A549 treated with AZD9567 at 1 μM for 4 hours (cell line): ENCODE data around the gene TTLL13. TPM values are rescaled to one million over a fixed set of nuclear protein-coding genes. Genes with fewer than 3 reads are reported as not detected.

Experiments
- total RNA-seq: library from RNA; stranded (reverse); fragments of 200-300 nt; extraction: Qiagen RNA extraction; gene quantifications from 5 replicates; pipeline ENCODE4 v1.2.3, GENCODE V29; 2022; ENCODE audit not compliant: insufficient read depth

The TTLL13 gene, protein sequence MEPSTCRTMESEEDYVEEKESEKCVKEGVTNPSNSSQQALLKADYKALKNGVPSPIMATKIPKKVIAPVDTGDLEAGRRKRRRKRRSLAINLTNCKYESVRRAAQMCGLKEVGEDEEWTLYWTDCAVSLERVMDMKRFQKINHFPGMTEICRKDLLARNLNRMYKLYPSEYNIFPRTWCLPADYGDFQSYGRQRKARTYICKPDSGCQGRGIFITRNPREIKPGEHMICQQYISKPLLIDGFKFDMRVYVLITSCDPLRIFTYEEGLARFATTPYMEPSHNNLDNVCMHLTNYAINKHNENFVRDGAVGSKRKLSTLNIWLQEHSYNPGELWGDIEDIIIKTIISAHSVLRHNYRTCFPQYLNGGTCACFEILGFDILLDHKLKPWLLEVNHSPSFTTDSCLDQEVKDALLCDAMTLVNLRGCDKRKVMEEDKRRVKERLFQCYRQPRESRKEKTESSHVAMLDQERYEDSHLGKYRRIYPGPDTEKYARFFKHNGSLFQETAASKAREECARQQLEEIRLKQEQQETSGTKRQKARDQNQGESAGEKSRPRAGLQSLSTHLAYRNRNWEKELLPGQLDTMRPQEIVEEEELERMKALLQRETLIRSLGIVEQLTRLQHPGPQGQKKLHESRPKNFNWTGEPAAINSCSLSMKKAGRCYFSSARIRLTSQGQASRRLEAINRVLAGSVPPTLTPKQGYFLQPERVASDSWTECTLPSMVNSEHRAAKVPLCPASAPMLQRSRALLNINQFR
- 0.10 to 0.26 TPM (median 0.15 TPM) in 4 of 5 replicates, not detected in the other for total RNA-seq

GRCh38 chr15:90249203-90249863 is at the start of gene TTLL13:
Gene TTLL13, plus strand, starts transcription at chr15:90249556. Its CDS starts 1,075 bp downstream, at chr15:90250631.

DNA sequence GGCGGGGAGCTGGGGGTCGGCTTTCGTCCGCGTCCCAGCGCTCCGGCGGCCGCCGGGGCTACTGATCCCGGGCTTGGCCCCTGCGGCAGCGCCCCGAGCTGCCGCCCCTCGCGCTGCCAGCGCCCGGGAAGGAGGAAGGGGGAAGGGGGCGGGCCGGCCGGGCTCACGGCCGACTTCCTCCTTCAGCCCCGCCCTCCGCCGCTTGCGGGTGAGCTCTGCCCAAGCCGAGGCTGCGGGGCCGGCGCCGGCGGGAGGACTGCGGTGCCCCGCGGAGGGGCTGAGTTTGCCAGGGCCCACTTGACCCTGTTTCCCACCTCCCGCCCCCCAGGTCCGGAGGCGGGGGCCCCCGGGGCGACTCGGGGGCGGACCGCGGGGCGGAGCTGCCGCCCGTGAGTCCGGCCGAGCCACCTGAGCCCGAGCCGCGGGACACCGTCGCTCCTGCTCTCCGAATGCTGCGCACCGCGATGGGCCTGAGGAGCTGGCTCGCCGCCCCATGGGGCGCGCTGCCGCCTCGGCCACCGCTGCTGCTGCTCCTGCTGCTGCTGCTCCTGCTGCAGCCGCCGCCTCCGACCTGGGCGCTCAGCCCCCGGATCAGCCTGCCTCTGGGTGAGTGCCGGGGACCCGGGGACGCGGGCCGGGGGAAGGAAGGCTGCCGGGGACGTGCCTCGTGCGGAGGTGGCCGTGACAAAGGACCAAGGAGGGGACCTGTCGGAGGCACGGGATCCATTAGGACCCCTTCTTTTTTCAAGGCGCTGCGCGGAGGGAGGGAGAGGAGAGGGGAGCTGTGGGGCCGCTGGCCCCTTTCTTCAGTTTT is 48.0 kb upstream of the TTLL13 start, which contains the start of gene SEMA4B:
Gene SEMA4B (plus strand): TSS at position 201 of the 814 bp plus-strand sequence. CDS start 249 bp downstream, at position 450.

DNA sequence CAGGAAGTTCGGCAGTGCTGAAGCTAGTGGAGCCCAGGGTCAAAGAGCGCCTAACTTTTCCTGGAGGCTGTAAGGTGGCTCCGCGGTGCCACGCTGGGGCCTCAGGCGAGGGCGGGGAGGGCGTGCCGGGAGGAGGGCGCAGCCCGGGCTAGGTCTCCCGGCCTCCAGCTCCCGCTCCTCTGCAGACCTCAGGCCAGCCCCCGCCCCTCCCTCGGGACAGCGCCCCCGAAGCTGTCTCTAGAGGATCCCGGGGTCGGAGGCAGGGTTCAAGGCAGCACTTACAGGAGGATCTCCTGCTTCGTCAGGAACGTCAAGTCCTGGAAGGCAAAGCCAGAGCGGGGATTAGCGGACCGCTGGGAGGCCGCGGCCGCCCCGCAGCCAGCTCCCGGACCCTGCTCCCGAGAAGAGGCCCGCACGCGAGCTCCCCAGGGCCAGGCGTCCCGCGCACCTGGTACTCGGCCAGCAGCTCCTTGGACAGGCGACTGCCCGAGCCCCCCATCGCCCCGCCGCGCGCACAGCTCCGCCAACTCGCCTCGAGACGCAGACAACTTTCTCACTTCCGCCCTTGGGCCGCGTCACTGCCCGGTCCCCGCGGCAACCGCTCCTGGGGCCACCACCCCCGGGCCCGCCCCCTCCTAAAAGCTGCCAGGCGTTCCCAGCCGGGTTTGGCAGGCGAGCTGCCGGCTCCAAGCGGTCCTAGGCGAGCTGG is 15.8 kb upstream of the TTLL13 start, which contains the start of gene CIB1:
Gene CIB1 (minus strand): TSS at position 555 of the 709 bp plus-strand sequence. CDS start 56 bp downstream, at position 499.

DNA sequence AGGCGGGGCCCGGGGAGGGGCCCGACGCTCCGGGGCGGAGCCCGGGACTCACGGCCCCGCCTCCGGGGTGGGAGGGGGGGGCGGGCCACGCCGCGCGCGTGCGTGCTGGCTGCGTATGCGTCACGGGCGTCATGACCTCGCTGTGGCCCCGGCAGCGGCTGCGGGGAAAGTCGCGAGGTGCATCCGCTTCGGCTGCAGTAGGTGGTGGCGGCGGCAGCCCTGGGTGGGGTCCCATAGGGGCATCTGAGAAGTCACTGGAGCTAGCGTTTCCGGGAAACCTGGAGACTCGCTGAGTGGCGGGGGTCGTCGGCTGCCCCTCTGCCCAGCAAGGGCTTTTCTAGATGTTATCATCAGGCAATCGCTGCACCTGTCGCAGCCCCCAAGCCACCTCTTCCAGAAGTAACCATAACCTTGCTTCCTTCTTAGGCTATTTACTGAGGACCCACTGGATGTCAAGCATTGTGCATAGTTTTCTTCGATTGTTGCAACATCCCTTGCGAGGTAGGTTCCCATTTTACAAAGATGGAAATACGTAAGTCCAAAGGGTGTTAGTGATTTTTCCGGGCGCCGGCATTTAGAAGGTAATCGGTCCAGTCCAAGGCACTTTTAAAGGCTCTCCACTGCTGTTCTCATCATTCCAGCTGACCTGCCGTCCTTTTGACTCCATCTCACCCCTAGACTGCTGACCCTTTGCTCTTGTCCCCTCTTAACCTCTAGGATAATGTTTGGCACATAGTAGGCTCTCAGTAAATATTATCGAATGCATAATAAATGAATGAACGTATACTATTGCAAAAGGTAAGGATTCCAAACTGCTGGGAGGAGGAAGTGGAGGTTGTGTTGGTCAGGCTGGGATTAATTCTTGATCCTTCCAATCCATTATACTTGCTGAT is 15.0 kb upstream of the TTLL13 start, which contains the start of gene GDPGP1:
Gene GDPGP1 (plus strand): TSS at position 114 of the 893 bp plus-strand sequence. CDS start 6,700 bp downstream, outside the sequence.

DNA sequence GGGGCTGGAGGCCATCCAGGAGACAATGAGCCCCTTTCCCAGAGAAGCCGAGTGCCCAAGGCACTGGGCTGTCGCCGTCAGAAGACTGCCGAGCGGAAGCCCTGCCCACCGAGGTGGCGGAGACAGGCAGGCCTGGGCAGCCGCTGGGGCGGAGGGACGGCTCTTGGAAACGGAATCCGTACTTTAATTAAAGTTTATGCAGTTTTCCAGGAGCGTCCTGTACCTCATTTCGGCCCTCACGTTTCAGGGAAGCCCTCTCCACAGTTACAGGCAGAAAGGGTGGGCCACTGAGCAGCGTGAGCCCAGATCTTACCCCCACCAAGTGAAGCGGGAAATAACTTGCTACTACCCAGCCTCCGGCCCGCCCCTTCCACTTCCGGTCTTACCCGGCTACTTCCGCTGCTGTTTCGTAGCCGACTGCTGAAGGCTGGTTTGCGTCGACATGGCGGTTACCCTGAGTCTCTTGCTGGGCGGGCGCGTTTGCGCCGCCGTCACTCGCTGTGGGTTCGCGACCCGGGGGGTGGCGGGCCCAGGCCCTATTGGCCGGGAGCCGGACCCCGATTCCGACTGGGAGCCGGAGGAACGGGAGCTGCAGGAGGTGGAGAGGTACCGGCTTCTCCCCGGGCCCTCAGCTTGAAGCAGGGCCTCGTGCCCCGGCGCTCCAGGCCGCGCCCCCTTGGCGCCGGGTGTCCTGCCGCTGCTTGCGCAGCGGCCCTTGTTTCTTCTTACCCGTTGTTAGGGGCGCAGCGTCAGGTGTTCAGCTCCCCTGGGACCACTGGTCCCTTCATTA is 16.1 kb downstream of the TTLL13 start, which contains the start of gene NGRN:
Gene NGRN (plus strand): TSS at position 402 of the 790 bp plus-strand sequence. CDS start 41 bp downstream, at position 443.

Other genes starting within 250 kb of the TTLL13 start
- 12.2 to 14.4 TPM (median 13.4 TPM) in 5 replicates for gene ZNF710, start 248.2 kb upstream of the TTLL13 start, total RNA-seq
- 41.0 to 48.4 TPM (median 47.3 TPM) in 5 replicates for gene IDH2, start 147.1 kb upstream of the TTLL13 start, total RNA-seq
- gene SEMA4B, start 48.2 kb upstream of the TTLL13 start, total RNA-seq, result 60.7 to 85.0 TPM (median 82.2 TPM) in 5 replicates
- 179 to 231 TPM (median 224 TPM) in 5 replicates for gene CIB1, start 15.6 kb upstream of the TTLL13 start, total RNA-seq
- gene GDPGP1, start 15.3 kb upstream of the TTLL13 start, total RNA-seq, result 3.1 to 5.1 TPM (median 4.6 TPM) in 5 replicates
- 109 to 116 TPM (median 110 TPM) in 5 replicates for gene NGRN, start 16.1 kb downstream of the TTLL13 start, total RNA-seq
- 0.56 to 1.5 TPM (median 1.3 TPM) in 5 replicates for gene ZNF774, start 102.7 kb downstream of the TTLL13 start, total RNA-seq
- gene IQGAP1, start 138.7 kb downstream of the TTLL13 start, total RNA-seq, result 148 to 273 TPM (median 155 TPM) in 5 replicates